ENCODE results near the gene POU2F2. TPM values are rescaled to one million over a fixed set of nuclear protein-coding genes. Genes with fewer than 3 reads are reported as not detected.

Gene POU2F2
- total RNA-seq, 2 experiments from 2014 or later, result 33.5 to 59.5 TPM

GRCh38 chr19:42040031-42040430 is 92.2 kb downstream of the POU2F2 start:
- DNase-seq (ENCODE audit: low spot score), result no peak
- Histone ChIP-seq H3K4me1 (ENCODE audit: insufficient read depth, low read length, poor library complexity, severe bottlenecking) (no peaks in the 10 kb centered on the region), H3K79me2 (ENCODE audit: insufficient read depth, low read depth, low read length) (no peaks in the 10 kb centered on the region), H3K9me3 (ENCODE audit: low read length) (no peaks in the 10 kb centered on the region), H3K9me2 (ENCODE audit: insufficient read depth, low read length) (no peaks in the 10 kb centered on the region), H3K27ac (ENCODE audit: low read depth, low read length, poor library complexity, severe bottlenecking) (no peak overlapping the region), H3K4me2 (ENCODE audit: low read length) (no peak overlapping the region), H3K4me3 (ENCODE audit: low read depth, low read length, poor library complexity, severe bottlenecking) (no peak overlapping the region), H3K36me3 (ENCODE audit: insufficient read depth, low read length) (no peaks in the 10 kb centered on the region), H4K20me1 (ENCODE audit: insufficient read depth, low read length) (no peaks in the 10 kb centered on the region), H2AFZ (ENCODE audit: low read length) (no peak overlapping the region)
- ChIA-PET POLR2A (no interaction called here), CTCF (ENCODE audit: unreplicated experiment) (no interaction called here)
- intact Hi-C loops (cut with micrococcal nuclease; ENCODE audit: unreplicated experiment), result no loop called here
- TF ChIP-seq EZH2phosphoT487 (IDR thresholded peaks at IDR 0.05; ENCODE audit: borderline replicate concordance, low read depth, low read length) (no peak), CTCF (conservative IDR thresholded peaks at IDR 0.05; ENCODE audit: low read length) (no peak)
- BruUV-seq (replicated peaks), result no TSS peak

DNA sequence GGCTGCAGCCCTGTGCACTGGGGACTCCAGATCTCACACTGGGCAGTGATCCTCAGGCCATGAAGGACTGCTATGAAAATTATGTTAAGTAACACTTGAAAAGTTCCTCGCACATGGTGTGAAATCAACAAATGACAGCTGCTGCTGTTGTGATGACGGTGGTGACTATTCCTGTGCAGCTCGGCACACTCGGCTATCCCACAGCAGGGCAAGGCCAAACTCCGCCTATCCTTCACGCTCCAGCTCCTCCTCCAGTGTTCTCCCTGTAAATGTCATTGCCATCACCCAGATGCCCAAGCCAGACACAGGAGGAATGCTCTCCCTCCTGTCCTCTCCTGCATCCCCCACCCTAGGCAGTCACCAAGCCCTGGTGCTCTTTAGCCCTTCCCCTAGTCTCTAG is 93.6 kb downstream of the POU2F2 start:
- Histone ChIP-seq H3K79me2 (ENCODE audit: insufficient read depth, low read depth, low read length) (no peaks in the 10 kb centered on the region), H3K36me3 (ENCODE audit: insufficient read depth, low read length) (no peaks in the 10 kb centered on the region), H3K27ac (ENCODE audit: low read depth, low read length, poor library complexity, severe bottlenecking) (no peak overlapping the region), H2AFZ (ENCODE audit: low read length) (no peak overlapping the region), H4K20me1 (ENCODE audit: insufficient read depth, low read length) (no peaks in the 10 kb centered on the region), H3K9me3 (ENCODE audit: low read length) (no peaks in the 10 kb centered on the region), H3K9me2 (ENCODE audit: insufficient read depth, low read length) (no peaks in the 10 kb centered on the region), H3K4me2 (ENCODE audit: low read length) (no peak overlapping the region), H3K4me3 (ENCODE audit: low read depth, low read length, poor library complexity, severe bottlenecking) (no peak overlapping the region), H3K4me1 (ENCODE audit: insufficient read depth, low read length, poor library complexity, severe bottlenecking) (peaks cover 4% of the 10 kb centered on the region)
- intact Hi-C loops (cut with micrococcal nuclease; ENCODE audit: unreplicated experiment), result no loop called here
- POLR2A ChIA-PET, result no interaction called here
- no peak for DNase-seq (ENCODE audit: low spot score)
- CTCF ChIA-PET (ENCODE audit: unreplicated experiment), result no interaction called here
- no TSS peak for BruUV-seq (replicated peaks)
- TF ChIP-seq CTCF (conservative IDR thresholded peaks at IDR 0.05; ENCODE audit: low read length) (no peak), EZH2phosphoT487 (IDR thresholded peaks at IDR 0.05; ENCODE audit: borderline replicate concordance, low read depth, low read length) (no peak)

DNA sequence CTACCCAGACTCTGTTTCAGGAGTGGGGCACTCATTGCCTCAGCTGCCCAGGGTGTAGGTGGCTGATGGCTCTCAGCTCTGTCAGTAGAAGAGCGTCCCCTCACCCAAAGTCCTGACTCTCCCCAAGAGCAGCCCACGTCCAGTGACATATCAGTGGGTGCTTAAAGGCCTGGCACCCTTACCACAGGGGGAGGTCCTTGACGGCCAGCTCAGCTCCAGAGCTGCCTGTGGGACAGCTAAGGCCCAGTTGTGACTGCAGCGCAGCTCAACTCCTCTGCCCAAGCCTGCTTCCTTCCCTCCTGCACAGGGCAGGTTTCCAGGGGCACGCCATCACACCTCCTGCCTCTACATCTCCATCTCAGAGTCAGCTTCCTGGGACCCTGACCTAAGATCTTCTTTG is 94.6 kb downstream of the POU2F2 start:
- H3K4me2 ChIP-seq (ENCODE audit: low read length), result no peak overlapping the region
- no peak for DNase-seq (ENCODE audit: low spot score)
- BruUV-seq (replicated peaks), result no TSS peak
- POLR2A ChIA-PET, result no interaction called here
- no peaks in the 10 kb centered on the region for H3K79me2 ChIP-seq (ENCODE audit: insufficient read depth, low read depth, low read length)
- peaks cover 4% of the 10 kb centered on the region for H3K4me1 ChIP-seq (ENCODE audit: insufficient read depth, low read length, poor library complexity, severe bottlenecking)
- intact Hi-C loops (cut with micrococcal nuclease; ENCODE audit: unreplicated experiment), result no loop called here
- CTCF ChIA-PET (ENCODE audit: unreplicated experiment), result no interaction called here
- H3K9me2 ChIP-seq (ENCODE audit: insufficient read depth, low read length), result no peaks in the 10 kb centered on the region
- H4K20me1 ChIP-seq (ENCODE audit: insufficient read depth, low read length), result no peaks in the 10 kb centered on the region
- no peaks in the 10 kb centered on the region for H3K9me3 ChIP-seq (ENCODE audit: low read length)
- H3K36me3 ChIP-seq (ENCODE audit: insufficient read depth, low read length), result no peaks in the 10 kb centered on the region
- H3K27ac ChIP-seq (ENCODE audit: low read depth, low read length, poor library complexity, severe bottlenecking), result no peak overlapping the region
- H2AFZ ChIP-seq (ENCODE audit: low read length), result no peak overlapping the region
- no peak overlapping the region for H3K4me3 ChIP-seq (ENCODE audit: low read depth, low read length, poor library complexity, severe bottlenecking)
- TF ChIP-seq CTCF (conservative IDR thresholded peaks at IDR 0.05; ENCODE audit: low read length), result no peak
- TF ChIP-seq EZH2phosphoT487 (IDR thresholded peaks at IDR 0.05; ENCODE audit: borderline replicate concordance, low read depth, low read length), result no peak

Small RNA genes within 50 kb of the gene (microRNA-seq; reads per million reads assigned to microRNA genes)
- gene MIR4323 (ENCODE audit: borderline replicate concordance), result not detected

Small RNA genes within 50 kb of the gene (small RNA-seq; reads per million reads assigned to genes)
- 0.16 reads per million for gene MIR4323

Other genes starting within 250 kb of the POU2F2 start
- gene ARHGEF1, start 249.3 kb downstream of the POU2F2 start, total RNA-seq (2014; rRNA removed; shearing (Covaris generic)), result 74.9 and 96.9 TPM in 2 replicates
- gene ARHGEF1, start 249.3 kb downstream of the POU2F2 start, total RNA-seq (2022), result 297 and 318 TPM in 2 replicates
- 1.6 and 1.9 TPM in 2 replicates for gene ERFL, start 204.0 kb downstream of the POU2F2 start, total RNA-seq (2014; rRNA removed; shearing (Covaris generic))
- gene ERFL, start 204.0 kb downstream of the POU2F2 start, total RNA-seq (2022), result 5.9 and 6.8 TPM in 2 replicates
- 161 and 171 TPM in 2 replicates for gene RABAC1, start 173.1 kb downstream of the POU2F2 start, total RNA-seq (2014; rRNA removed; shearing (Covaris generic))
- gene RABAC1, start 173.1 kb downstream of the POU2F2 start, total RNA-seq (2022), result 167 and 191 TPM in 2 replicates
- gene ATP1A3, start 138.2 kb downstream of the POU2F2 start, total RNA-seq (2014; rRNA removed; shearing (Covaris generic)), result 3.1 and 9.3 TPM in 2 replicates
- gene ATP1A3, start 138.2 kb downstream of the POU2F2 start, total RNA-seq (2022), result 33.0 and 33.3 TPM in 2 replicates
- 0.73 and 0.77 TPM in 2 replicates for gene GRIK5, start 62.2 kb downstream of the POU2F2 start, total RNA-seq (2014; rRNA removed; shearing (Covaris generic))
- 1.1 and 1.3 TPM in 2 replicates for gene GRIK5, start 62.2 kb downstream of the POU2F2 start, total RNA-seq (2022)
- 18.5 and 29.3 TPM in 2 replicates for gene ZNF574, start 56.3 kb downstream of the POU2F2 start, total RNA-seq (2014; rRNA removed; shearing (Covaris generic))
- gene ZNF574, start 56.3 kb downstream of the POU2F2 start, total RNA-seq (2022), result 14.5 and 16.6 TPM in 2 replicates
- 29.6 and 41.9 TPM in 2 replicates for gene DEDD2, start 85.2 kb upstream of the POU2F2 start, total RNA-seq (2014; rRNA removed; shearing (Covaris generic))
- 15.5 and 18.6 TPM in 2 replicates for gene DEDD2, start 85.2 kb upstream of the POU2F2 start, total RNA-seq (2022)
- gene ZNF526, start 87.9 kb upstream of the POU2F2 start, total RNA-seq (2014; rRNA removed; shearing (Covaris generic)), result 8.4 and 9.0 TPM in 2 replicates
- 12.7 and 14.8 TPM in 2 replicates for gene ZNF526, start 87.9 kb upstream of the POU2F2 start, total RNA-seq (2022)
- gene GSK3A, start 110.2 kb upstream of the POU2F2 start, total RNA-seq (2014; rRNA removed; shearing (Covaris generic)), result 20.9 and 23.6 TPM in 2 replicates
- gene GSK3A, start 110.2 kb upstream of the POU2F2 start, total RNA-seq (2022), result 29.2 and 33.7 TPM in 2 replicates
- gene ERF, start 122.7 kb upstream of the POU2F2 start, total RNA-seq (2014; rRNA removed; shearing (Covaris generic)), result 22.1 and 26.7 TPM in 2 replicates
- 33.5 and 36.6 TPM in 2 replicates for gene ERF, start 122.7 kb upstream of the POU2F2 start, total RNA-seq (2022)
- 20.7 and 26.8 TPM in 2 replicates for gene CIC, start 136.8 kb upstream of the POU2F2 start, total RNA-seq (2014; rRNA removed; shearing (Covaris generic))
- 48.2 and 59.3 TPM in 2 replicates for gene CIC, start 136.8 kb upstream of the POU2F2 start, total RNA-seq (2022)
- 1.4 TPM in 1 of 2 replicates, not detected in the other for gene PRR19, start 169.7 kb upstream of the POU2F2 start, total RNA-seq (2014; rRNA removed; shearing (Covaris generic))
- 0.40 and 0.70 TPM in 2 replicates for gene PRR19, start 169.7 kb upstream of the POU2F2 start, total RNA-seq (2022)
- 54.9 and 62.1 TPM in 2 replicates for gene PAFAH1B3, start 170.2 kb upstream of the POU2F2 start, total RNA-seq (2014; rRNA removed; shearing (Covaris generic))
- gene PAFAH1B3, start 170.2 kb upstream of the POU2F2 start, total RNA-seq (2022), result 35.9 and 42.3 TPM in 2 replicates
- not detected in 2 replicates for gene TMEM145, start 180.9 kb upstream of the POU2F2 start, total RNA-seq (2014; rRNA removed; shearing (Covaris generic))
- gene TMEM145, start 180.9 kb upstream of the POU2F2 start, total RNA-seq (2022), result 1.8 TPM in 2 replicates
- 6.0 and 10.5 TPM in 2 replicates for gene MEGF8, start 193.2 kb upstream of the POU2F2 start, total RNA-seq (2014; rRNA removed; shearing (Covaris generic))
- gene MEGF8, start 193.2 kb upstream of the POU2F2 start, total RNA-seq (2022), result 14.7 and 17.2 TPM in 2 replicates

Data from OCI-LY7 (cell line).